GM19397 (cell line): ENCODE measurements around the gene FKBP9.

ENCODE experiments used
- ATAC-seq: cut with Tn5 transposase; IDR thresholded peaks from one replicate; pipeline ENCODE4 v1.9.1; 2021; ENCODE audit warnings: mild to moderate bottlenecking, moderate library complexity; ENCODE audit not compliant: unreplicated experiment

FKBP9 gene

DNA sequence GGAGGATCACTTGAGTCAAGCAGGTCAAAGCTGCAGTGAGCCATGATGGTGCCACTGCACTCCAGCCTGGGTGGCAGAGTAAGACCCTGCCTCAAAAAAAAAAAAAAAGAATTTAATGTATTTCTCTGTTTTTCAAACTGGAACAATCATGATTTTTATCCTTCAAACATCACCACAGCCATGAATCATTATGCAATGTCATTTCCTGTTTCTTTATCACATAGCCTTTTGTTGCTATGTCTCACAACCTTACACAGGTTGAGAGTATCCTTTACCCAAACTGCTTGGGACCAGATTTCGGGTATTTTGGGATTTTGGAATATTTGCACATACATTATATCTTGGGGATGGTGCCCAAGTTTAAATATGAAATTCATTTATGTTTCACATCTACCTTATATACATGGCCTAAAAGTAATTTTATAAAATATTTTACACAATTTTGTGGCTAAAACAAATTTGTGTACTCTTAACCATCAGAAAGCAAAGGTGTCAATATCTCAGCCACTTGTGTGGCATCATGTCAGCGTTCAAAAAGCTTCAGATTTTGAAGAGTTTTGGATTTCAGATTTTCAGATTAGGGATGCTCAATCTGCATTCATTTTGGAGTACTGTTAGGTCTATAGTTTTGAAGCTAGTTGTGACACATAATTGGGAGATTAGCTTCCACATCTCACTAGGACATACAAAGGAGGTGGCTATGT, 97.2 kb downstream of the FKBP9 start:
- ATAC-seq, result no peak

DNA sequence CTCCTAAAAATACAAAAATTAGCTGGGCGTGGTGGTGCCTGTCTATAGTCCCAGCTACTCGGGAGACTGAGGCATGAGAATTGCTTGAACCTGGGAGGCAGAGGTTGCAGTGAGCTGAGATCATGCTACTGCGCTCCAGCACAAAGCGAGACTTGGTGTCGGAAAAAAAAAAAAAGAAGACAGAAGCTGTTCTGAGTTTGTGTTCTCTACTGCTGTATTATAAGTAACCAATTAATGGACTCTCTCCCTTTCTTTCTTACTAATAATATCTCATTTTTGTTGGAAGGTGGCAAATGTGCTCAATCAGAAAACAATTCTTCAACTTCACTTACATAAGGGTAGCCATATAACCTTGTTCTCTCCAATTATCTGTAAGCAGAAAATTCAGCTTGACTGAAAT, 97.9 kb downstream of the FKBP9 start:
- ATAC-seq, result no peak
